GM12865 (cell line): ENCODE data around the gene PARP15.

ENCODE experiments used
- DNase-seq: peaks from one replicate; pipeline ENCODE4 v3.0.0; 2010; ENCODE audit warnings: low read depth
- H3K4me3 ChIP-seq: 2 replicates; pipeline ENCODE4 v1.5.1; 2011; ENCODE audit warnings: mild to moderate bottlenecking, low read depth, low read length, control low read depth
- TF ChIP-seq, protein P1 (sequence below): IDR thresholded peaks from 2 replicates; pipeline ENCODE4 v1.5.1; 2011; ENCODE audit warnings: low read length, control low read depth, low read depth, inconsistent platforms; ENCODE audit not compliant: insufficient read depth; ENCODE audit errors: missing control alignments

Gene PARP15

DNA sequence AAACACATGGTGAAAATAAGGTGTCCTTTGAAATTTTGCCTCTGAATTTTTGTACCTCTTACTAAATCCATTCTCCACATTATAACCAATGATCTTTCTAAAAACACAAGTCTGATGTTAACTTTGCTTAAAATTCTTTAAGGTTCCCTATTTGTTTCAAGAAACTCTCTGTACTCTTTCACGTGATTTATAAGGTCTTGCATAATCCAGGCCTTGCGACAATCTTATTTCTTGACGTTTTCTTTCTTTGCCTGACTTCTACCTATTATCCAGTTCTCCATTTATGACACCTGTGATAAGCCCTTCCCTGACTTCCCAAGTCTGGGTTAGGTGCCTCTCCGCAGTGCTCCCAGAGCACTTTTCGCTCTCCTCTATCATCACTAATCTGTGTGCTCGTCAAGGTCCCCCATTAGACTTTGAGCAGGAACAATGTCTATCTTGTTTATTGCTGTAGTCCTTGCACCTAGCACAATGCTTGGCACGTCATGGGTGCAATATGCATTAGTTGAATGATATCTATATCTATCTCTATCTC is 38.4 kb upstream of the PARP15 start:
- DNase-seq: no peak
- no peak overlapping the region for H3K4me3 ChIP-seq
- TF ChIP-seq, protein P1, sequence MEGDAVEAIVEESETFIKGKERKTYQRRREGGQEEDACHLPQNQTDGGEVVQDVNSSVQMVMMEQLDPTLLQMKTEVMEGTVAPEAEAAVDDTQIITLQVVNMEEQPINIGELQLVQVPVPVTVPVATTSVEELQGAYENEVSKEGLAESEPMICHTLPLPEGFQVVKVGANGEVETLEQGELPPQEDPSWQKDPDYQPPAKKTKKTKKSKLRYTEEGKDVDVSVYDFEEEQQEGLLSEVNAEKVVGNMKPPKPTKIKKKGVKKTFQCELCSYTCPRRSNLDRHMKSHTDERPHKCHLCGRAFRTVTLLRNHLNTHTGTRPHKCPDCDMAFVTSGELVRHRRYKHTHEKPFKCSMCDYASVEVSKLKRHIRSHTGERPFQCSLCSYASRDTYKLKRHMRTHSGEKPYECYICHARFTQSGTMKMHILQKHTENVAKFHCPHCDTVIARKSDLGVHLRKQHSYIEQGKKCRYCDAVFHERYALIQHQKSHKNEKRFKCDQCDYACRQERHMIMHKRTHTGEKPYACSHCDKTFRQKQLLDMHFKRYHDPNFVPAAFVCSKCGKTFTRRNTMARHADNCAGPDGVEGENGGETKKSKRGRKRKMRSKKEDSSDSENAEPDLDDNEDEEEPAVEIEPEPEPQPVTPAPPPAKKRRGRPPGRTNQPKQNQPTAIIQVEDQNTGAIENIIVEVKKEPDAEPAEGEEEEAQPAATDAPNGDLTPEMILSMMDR: no peak

DNA sequence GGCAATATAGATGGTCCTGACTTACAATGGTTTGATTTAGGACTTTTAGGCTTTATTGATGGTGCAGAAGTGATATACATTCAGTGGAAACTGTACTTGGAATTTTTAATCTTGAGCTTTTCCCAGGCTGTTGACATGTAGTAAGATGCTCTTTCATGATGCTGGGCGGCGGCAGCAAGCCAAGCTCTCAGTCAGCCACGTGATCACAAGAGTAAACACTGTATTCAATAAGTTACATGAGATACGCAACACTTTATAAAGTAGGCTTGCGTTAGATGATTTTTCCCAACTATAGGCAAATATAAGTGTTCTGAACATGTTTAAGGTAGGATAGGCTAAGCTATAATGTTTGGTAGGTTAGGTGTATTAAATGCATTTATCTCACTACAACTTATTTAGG is 31.3 kb upstream of the PARP15 start:
- no peak for DNase-seq
- TF ChIP-seq, protein P1: no peak
- H3K4me3 ChIP-seq: no peak overlapping the region

DNA sequence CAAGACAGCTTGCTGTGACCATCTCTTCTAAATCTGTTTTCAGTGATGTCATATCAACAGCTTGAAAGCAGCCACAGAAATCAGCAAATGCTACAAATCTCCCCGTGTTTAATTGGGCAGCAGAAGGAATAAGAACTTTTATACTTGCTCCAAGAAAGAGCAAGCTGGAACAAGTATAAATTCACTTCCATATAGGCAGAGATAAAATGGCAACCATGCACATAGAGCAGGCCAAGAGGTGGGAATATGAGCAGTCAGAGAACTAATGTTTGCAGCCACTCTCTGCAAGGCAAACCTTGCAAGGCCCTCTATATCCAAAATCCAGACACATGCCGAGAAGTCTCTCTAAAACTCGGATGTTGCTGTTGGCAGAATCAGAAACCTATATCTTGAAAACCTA is 29.4 kb upstream of the PARP15 start:
- no peak overlapping the region for H3K4me3 ChIP-seq
- TF ChIP-seq, protein P1: no peak

DNA sequence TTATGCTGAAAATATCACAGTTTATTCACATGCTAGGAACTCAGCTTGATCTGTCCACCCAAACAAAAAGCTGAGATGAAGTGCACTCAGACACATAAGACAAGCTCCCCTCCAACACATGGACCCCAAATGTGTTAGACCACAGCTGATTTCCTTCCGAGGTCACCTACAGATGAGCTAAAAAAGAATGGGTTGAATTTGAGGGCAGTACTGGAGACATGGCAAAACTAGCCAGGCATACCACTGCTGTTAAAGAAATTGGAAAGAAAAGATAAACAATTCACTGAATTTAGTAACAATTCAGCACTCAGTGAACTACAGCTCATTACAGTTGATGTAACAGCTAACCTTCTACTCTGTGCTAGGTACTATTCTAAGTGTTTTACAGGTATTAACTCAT is 28.8 kb upstream of the PARP15 start:
- no peak for DNase-seq
- H3K4me3 ChIP-seq: no peak overlapping the region
- TF ChIP-seq, protein P1: no peak

More for the DNA sequence above, 29.4 kb upstream of the PARP15 start:
- DNase-seq: no peak

DNA sequence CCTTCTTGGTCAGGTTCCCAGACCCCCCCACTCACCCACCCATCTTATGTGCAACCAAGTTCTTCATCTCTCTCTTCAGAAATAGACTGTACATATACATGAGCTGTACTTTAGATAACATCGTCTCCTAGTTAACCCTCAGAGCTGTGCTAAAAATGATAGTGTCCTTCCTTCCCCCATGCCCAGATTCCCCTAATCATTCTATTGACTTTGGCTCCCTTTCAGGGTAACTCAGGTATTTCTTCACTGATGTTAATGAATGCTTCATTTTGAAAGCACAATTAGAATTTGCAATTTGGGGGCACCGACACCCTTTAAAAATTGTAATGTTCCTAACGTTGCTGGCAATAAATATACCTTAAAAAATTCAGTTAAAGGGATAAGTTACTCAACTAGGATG is 24.3 kb upstream of the PARP15 start:
- DNase-seq: no peak
- H3K4me3 ChIP-seq: no peak overlapping the region
- TF ChIP-seq, protein P1: no peak

DNA sequence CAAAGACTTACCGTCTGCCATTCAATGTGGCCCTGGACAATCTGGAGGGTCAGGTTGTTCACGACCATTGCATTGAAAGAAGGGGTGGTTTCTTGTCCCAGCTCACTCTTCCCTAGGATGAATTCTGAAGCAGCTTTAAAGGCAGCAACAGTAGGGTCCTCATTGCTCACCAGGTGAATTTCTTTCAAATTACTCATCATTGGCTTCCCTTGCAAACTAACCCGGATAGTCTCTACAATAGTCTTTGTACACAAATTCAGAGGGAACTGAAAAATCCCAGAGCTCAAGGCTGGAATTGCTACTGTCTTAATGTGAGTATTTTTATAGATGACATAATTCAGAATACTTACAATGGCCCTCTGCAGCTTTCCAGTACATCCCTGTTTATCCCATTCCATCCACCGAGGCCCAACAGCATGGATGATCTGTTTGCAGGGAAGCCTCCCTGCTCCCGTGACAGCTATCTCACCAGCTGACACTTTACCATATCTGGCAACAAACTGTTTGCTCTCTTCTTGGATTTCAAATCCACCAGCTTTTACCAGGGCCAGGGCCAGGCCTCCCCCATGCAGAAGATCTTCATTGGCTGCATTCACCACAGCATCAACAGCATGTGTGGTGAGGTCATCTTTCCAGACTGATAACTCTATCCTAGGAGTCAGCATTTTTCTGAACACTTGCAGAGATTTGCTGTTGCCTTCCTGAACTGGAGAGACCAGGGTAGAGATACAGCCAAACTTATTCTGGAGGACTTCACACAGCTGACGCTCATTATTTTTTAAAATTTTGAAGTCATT is 22.0 kb upstream of the PARP15 start:
- TF ChIP-seq, protein P1: no peak
- no peak overlapping the region for H3K4me3 ChIP-seq
- DNase-seq: no peak
